ENCODE measurements around the gene PLEKHA6.

The PLEKHA6 gene

GRCh38 chr1:204286315-204286714, 73.4 kb downstream of the PLEKHA6 start:
- DNase-seq (ENCODE audit: low spot score), result no peak

DNA sequence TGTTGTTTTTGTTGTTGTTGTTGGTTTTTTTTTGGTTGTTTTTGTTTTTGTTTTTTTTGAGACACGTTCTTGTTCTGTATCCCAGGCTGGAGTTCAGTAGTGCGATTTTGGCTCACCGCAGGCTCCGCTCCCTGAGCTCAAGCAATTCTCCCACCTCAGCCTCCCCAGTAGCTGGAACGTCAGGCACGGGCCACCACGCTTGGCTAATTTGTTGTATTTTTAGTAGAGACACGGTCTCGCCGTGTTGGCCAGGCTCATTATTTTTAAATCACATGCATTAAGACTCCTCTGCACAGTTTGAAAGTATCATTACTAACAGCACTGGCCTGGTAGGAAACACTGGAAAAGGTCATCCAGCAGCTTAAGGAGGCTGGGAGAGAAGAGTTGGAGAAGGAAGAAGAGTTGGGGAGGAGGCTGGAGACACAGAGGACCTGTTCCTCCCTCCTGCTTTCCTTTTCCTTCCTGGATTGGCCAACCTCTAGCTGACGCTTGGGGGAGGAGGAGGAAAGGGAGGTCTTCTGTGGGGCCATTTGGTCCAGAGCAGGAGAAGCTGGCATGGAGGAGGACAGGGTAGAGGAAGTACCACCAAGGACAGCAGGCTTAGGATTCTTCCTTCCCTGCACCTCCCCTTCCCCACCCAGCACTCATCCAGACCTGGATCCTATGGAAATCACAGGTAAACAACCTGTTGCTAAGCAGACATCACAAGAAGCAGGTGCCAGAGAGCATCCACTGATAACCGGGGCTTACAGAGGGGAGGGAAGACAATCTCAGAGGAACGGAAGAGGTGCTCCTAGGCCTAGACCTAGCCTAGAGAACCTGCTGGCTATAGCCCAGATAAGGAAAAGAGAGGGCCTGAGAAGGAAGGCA, 74.1 kb downstream of the PLEKHA6 start:
- no peak for DNase-seq (ENCODE audit: low spot score)

- no peak for DNase-seq (ENCODE audit: low spot score)
These were observed 74.8 kb downstream of the PLEKHA6 start for GRCh38 chr1:204284929-204285328.

GRCh38 chr1:204283711-204284651, 75.7 kb downstream of the PLEKHA6 start:
- no peak for DNase-seq (ENCODE audit: low spot score)

- DNase-seq (ENCODE audit: low spot score), result no peak
These were observed 76.9 kb downstream of the PLEKHA6 start for GRCh38 chr1:204282761-204283221.

DNA sequence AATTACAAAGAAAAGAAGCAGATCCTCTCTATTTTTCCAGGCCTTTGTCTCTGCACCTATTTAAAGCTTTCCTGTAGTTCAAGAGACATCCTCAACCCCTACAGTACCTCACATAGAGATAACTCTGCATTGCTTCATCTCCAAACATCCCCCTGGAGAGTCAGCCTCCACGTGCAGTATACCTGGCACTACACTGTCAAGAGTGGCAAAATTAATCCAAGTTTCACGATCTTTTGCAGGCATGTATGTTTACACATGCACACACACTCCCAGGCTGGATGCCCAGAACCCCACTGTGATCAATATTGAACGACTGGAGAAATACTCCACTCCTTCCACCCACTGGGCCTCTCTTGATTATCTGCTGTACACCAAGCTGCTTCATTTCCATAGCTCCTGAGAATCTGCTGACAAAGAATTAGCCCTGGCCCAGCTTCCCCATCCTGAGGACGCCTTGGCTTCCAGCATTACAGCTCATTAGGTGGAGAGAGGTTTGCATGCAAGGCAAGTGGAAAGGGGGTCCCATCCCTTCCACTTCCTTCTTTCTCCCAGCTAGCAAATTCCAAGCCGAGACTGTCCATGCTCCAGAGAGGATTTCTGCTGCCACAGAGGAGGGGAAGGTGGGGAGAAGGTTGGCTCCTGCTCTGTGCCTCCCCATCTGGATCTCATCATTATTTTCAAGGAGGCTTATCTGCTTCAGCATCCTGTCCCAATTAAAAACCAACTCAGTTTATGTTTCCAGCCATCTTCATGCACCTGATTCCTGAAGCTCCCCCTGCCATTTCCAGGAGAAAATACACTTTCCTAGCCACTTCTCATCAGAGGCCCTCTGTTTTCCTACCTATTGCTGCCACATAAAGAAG, 79.4 kb downstream of the PLEKHA6 start:
- DNase-seq (ENCODE audit: low spot score), result no peak

- no peak for DNase-seq (ENCODE audit: low spot score)
These were observed 80.8 kb downstream of the PLEKHA6 start for GRCh38 chr1:204278958-204279357.

DNA sequence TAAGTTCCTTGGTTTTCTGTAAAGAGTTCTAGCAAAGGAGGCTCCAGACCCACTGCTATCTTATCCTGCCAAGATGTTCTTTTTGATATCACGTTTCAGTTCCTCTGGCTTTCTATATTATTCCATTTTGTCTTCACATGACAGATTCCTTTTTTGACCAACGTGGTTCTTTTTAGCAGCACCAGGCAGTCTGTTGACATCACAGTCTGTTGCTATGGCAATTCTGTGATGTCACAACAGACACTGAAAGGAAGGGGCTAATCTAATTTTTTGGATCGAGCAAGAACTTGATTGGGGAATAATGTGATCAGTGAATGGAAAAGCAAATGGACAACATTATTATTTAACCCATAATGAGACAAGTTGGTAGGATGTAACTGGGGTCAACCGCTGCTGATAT, 81.5 kb downstream of the PLEKHA6 start:
- DNase-seq (ENCODE audit: low spot score), result no peak

GRCh38 chr1:204277563-204278219, 82.0 kb downstream of the PLEKHA6 start:
- no peak for DNase-seq (ENCODE audit: low spot score)

DNA sequence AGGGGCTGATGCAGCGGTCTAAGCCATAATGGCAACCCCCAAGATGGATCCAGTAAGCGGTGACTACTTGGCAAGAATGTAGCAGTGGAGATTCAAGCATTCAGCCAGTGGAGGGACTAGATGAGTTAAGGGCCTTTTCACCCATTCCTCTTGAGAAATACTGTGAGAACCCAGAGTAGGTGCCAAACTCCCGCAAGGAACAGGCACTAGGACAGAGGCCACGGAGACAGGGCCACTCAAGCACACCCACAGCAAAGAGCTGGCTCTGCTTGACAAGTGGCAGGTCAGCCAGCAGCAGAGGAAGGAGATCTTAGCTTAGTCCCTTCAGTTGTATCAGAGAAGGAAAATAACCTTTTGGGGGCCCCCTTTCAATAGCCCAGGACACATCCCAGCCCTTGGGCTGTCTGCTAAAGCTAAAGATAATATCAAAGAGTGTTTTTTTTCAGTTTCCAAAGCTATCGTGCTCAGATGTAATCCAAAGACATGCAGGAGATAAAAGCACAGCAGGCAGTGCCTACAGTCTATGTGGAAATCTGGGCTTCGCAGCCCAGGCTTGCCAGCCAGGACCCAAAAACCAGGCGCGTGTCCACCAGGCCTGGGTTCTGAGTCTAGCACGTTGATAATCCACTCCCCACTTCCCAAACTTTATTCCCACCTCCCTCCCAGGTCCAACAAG, 83.9 kb downstream of the PLEKHA6 start:
- DNase-seq (ENCODE audit: low spot score), result no peak

DNA sequence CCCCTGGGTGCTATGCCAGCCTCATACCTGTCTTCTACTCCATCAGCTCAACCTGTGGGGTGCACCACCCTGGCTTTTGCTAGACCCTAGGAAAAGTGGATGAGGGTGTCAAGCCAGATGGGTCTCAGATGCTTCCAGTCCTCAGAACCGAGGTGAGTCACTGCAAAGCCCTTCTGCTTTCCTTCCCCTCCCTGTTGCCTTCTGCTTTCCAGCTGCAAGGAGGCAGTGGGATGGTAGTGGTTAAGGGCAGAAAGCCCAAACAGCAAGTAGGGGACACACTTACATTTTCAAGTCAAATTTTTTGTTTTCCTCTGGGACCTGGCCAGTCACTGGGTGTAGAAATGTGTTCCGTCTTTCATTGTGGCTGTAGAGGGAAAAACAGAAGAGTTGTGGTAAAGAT, 85.3 kb downstream of the PLEKHA6 start:
- DNase-seq (ENCODE audit: low spot score), result no peak

DNA sequence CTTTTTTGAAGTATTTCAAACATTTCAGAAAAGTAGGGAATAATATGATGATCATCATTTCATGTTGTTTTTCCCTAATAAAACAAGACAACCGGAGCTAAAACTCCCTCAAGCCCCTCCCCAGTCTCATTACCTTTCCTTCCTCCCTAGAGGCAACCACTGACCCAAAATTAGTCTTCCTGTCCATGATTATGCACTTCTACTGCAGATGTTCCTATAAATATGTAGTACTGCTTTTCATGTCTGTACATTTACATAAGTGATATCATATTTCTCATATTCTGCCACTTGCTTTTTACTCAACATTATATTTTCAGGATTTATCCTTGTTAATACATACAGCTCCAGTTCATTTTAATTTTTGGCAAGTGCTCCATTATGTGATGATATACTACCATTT, 87.2 kb downstream of the PLEKHA6 start:
- DNase-seq (ENCODE audit: low spot score), result no peak

GRCh38 chr1:204271970-204272369, 87.8 kb downstream of the PLEKHA6 start:
- DNase-seq (ENCODE audit: low spot score), result no peak

DNA sequence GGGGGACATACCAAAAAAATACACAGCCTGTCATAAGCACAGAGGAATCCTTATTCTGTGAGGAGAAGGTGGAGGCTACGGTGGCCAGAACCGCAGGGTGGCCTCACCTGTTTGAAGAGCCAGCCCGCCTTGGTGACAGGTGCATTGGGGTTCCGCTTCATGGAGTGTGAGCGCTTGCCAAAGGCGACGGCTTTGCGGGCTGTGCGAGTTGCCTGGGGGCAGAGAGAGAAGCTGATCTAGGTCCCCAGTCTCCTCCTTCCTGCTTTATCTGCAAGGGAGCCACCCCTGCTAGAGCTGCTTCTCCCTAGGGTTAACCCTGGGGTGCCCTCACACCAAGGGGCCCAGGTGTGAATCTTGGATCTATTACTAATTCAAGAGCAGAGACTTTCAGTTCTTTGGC, 91.6 kb downstream of the PLEKHA6 start:
- DNase-seq (ENCODE audit: low spot score), result no peak

DNA sequence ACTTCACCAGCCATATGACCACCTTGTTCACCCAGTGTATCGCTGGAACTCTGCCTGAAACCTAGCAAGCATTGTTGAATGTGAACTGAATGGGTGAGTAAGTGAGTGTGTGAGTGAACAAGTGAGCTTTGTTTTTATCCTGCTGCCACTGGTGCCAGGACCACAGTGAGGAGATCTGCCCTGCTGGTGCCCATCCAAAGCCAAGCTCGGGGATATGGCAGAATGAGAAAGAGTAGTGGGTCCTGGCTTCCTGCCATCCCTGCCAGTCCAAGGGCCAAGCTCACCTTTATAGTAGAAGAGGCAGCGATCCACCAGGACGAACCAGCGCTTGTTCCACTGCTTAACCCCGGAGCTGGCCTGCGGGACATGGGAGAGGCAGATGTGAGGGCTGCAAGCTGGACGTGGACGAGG, 92.5 kb downstream of the PLEKHA6 start:
- DNase-seq (ENCODE audit: low spot score), result no peak

DNA sequence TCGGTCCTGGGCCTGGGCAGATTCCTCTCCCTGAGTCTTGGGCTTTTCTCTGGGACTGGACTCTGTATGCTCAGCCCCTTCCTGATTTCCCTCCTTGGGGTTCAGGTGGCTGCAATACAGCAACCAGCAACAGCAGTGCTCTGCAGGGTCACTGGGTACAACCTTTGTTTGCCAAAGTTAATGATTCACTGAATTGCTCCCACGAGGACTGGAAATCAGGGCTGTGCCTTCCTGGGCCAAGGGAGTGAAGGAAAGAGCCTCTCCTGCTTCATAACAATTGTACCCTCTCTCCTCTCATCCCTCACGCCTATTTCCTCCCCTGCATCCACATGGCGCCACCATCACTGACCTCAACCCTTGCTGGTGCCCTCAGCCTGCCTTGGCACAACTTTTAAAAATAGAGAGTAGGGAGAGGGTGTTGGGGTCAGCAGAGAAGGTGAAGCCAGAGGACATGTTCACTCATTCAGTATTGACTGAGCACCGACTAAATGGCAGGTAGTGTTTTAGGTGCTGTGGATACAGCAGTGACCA, 93.2 kb downstream of the PLEKHA6 start:
- no peak for DNase-seq (ENCODE audit: low spot score)

DNA sequence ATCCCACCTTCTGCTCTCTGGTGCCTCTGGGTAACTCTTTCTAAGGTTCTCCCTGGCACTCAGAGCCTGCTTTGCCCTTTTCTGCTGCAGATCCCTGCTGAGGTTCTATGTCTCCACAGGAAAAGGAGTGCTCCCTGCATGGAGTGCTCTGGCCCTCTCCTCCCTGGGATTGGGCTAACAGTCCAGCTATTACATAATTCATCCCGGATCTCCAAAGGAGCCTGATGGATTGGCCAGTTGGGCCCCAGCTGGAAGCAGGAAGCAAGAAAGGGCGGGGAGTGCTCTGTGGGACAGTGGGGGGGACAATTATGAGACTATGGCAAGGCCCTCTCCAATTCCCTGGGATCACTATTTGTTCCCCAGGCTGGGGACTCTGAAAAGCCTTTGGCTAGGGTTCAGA, 94.1 kb downstream of the PLEKHA6 start:
- DNase-seq (ENCODE audit: low spot score), result no peak

- no peak for DNase-seq (ENCODE audit: low spot score)
These were observed 94.9 kb downstream of the PLEKHA6 start for GRCh38 chr1:204264805-204265204.

GRCh38 chr1:204263254-204263910, 96.3 kb downstream of the PLEKHA6 start:
- no peak for DNase-seq (ENCODE audit: low spot score)

Data from D341Med (cell line).